Effector memory CD4-positive, alpha-beta T cell (primary cell): ENCODE data around the gene DTX4.
"Not testable (repeated sequence)": the region's sequence is repeated elsewhere in the genome, so short reads cannot be mapped to it uniquely, and the experiment has no call there.

ENCODE experiments used
- DNase-seq, 3 donors: peaks; one replicate each; pipeline ENCODE4 v3.0.0-alpha.2; 2020
- H3K27ac ChIP-seq: 2 replicates; pipeline ENCODE4 v1.7.0; 2013; ENCODE audit warnings: mild to moderate bottlenecking, low read length, moderate library complexity; ENCODE audit not compliant: insufficient read depth, poor library complexity, severe bottlenecking
- H3K27me3 ChIP-seq: replicated peaks from 2 replicates; pipeline ENCODE4 v1.7.0; 2013; ENCODE audit warnings: mild to moderate bottlenecking, low read length; ENCODE audit not compliant: insufficient read depth, control insufficient read depth, poor library complexity, severe bottlenecking
- H3K36me3 ChIP-seq: 2 replicates; pipeline ENCODE4 v1.7.0; 2013; ENCODE audit warnings: mild to moderate bottlenecking, low read length, moderate library complexity; ENCODE audit not compliant: control insufficient read depth, insufficient read depth
- H3K4me1 ChIP-seq: 2 replicates; pipeline ENCODE4 v1.7.0; 2013; ENCODE audit warnings: low read length, mild to moderate bottlenecking; ENCODE audit not compliant: control insufficient read depth, insufficient read depth, poor library complexity, severe bottlenecking
- H3K4me3 ChIP-seq: 2 replicates; pipeline ENCODE4 v1.7.0; 2013; ENCODE audit warnings: low read length, low read depth, mild to moderate bottlenecking; ENCODE audit not compliant: insufficient read depth, poor library complexity, severe bottlenecking
- H3K9me3 ChIP-seq: 2 replicates; pipeline ENCODE4 v1.7.0; 2013; ENCODE audit warnings: mild to moderate bottlenecking, low read length, moderate library complexity; ENCODE audit not compliant: control insufficient read depth
- total RNA-seq, 3 donors: gene quantifications; one replicate each; lab custom pipeline; 2026; lab: John Stamatoyannopoulos, UW

DTX4 gene
- 2.4 to 2.7 (median 2.7) reads per million in 3 donors for total RNA-seq

DNA sequence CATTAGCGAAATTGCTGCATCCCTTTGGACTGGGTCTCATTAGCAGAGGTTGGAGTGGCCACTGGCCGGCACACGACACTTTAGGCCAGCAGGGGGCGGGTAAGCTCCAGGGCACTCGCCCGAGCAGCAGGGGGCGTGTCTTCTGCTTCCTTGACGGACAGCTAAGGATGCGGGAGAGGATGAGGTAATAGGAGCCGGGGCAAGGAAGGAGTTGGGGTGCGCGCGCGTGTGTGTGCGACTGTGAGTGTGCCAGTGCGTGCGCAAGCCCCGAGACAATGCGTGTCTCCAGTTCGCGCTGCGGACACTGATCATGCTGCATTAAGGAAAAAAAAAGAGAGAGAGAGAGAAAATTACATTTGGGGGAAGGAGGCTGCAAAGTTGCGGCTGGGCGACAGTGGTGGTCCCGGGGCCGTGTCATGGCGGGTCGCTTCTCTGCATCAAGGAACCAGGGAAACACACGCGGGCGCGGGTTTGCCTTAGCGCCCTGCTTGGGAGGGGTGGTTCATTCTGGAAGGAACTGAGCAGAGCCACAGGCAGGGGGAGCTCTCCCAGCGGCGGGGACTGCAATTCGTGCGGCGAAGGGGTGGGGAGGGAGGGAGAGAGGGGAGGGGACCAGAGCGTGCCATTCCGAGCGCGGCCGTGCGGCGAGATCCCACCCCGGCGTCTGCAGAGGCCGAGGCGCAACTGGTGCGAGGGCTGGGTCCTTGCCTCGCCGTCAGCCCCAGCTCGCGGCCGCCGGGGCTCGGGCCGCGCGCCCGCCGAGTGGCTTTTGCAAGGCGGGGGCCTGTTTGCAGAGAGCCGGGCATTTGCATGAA is at the start of gene DTX4:
TSS of gene DTX4 (plus strand) at position 625 of the 815 bp plus-strand sequence. CDS start 464 bp downstream, outside the sequence.
- Histone ChIP-seq H3K36me3 (no peaks in the 10 kb centered on the region), H3K4me3 (peak within 1 kb of the TSS; percentile 77), H3K9me3 (no peaks in the 10 kb centered on the region), H3K27ac (peak within 1 kb of the TSS; percentile 65), H3K4me1 (peaks cover 11% of the 10 kb centered on the region), H3K27me3 (no peaks in the 10 kb centered on the region)
- peak; percentile 75 to 86 (median 75) for DNase-seq

DNA sequence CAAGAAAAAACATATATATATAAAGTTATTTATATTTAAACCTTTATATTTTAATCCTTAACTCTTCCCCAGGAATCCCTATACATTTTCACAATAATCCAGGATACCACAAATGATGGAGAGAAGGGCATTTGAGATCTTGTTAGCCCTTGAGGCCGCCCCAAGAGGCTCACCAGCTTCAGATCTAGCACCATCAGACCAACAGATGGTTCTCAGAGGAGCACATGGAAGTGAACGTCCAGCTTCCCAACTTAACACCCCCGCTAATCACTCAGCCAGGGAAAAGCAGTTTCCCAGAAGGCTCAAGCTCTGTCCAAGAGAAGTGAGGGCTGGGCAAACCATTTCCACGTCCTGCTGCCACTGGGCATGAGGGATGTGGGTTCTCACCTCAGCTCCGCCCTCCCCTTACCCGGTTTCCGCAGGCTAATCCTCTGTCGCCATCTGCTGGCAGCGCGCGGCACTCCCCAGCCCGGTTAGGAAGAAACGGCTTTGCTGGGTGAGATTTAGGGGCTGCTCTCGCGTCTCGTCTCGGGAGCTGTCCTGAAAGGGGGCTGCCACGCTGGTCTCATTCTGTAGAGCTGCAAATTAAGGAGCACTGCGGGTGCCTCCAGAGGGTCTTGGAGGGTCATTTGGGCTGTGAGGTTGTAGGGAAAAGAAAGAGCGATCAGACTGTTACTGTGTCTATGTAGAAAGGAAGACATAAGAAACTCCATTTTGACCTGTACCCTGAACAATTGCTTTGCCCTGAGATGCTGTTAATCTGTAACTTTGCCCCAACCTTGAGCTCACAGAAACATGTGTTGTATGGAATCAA is 36.1 kb upstream of the DTX4 start:
- no peak overlapping the region for H3K27ac ChIP-seq
- peak; percentile 70 to 78 (median 72) for DNase-seq
- no peaks in the 10 kb centered on the region for H3K9me3 ChIP-seq
- H3K36me3 ChIP-seq = peaks cover 17% of the 10 kb centered on the region
- H3K4me3 ChIP-seq = no peak overlapping the region
- no peaks in the 10 kb centered on the region for H3K27me3 ChIP-seq
- no peaks in the 10 kb centered on the region for H3K4me1 ChIP-seq

DNA sequence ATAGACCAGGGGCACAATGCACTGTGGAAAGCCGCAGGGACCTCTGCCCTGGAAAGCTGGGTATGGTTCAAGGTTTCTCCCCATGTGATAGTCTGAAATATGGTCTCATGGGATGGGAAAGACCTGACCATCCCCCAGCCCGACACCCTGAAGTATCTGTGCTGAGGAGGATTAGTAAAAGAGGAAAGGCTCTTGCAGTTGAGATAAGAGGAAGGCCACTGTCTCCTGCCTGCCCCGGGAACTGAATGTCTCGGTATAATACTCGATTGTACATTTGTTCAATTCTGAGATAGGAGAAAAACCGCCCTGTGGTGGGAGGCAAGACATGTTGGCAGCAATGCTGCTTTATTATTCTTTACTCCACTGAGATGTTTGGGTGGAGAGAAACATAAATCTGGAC is 35.4 kb upstream of the DTX4 start:
- H3K4me3 ChIP-seq, H3K9me3 ChIP-seq, DNase-seq, H3K4me1 ChIP-seq, H3K27me3 ChIP-seq, H3K27ac ChIP-seq: not testable (repeated sequence)
- H3K36me3 ChIP-seq = peaks cover 13% of the 10 kb centered on the region

DNA sequence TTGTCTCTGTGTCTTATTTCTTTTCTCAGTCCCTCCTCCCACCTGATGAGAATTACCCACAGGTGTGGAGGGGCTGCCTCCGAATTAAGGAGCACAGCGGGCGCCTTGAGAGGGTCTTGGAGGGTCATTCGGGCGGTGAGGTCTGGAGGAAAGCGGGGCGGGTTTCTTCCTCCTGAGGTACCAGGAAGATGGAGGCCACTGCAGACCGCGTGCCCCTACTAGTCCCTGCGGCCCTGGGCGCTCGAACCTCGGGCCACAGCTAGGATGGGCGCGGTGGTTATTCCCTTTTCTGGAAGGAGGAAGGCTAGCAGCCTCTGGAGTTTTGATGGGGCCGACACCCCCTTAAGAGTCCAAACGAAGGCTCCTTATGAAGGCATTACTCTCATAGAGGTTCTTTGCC is 34.7 kb upstream of the DTX4 start:
- Histone ChIP-seq H3K9me3 (no peaks in the 10 kb centered on the region), H3K27ac (no peak overlapping the region), H3K27me3 (no peaks in the 10 kb centered on the region), H3K4me3 (no peak overlapping the region), H3K36me3 (peaks cover 9% of the 10 kb centered on the region), H3K4me1 (no peaks in the 10 kb centered on the region)
- DNase-seq = no peak

DNA sequence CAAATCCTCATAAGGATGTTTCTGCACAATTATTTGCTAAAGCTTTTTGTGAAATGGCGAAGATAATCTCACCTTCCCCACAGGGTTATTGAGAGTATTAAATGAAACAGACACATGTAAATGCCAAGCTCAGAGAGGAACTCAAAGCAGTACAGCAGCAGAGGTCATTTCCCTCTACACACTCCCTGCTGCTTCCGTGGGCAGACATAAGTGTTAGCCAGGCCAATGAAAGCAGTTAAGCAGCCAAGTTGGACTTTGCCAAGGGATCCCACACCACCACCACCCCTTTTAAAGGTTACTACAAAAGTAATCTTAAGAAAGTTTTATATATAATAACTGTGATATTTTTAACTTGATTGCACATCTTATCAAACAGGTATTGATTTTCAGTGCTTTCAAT is 33.3 kb upstream of the DTX4 start:
- peaks cover 6% of the 10 kb centered on the region for H3K4me1 ChIP-seq
- H3K27ac ChIP-seq = no peak overlapping the region
- no peak overlapping the region for H3K4me3 ChIP-seq
- no peaks in the 10 kb centered on the region for H3K27me3 ChIP-seq
- DNase-seq = no peak
- peaks cover 8% of the 10 kb centered on the region for H3K36me3 ChIP-seq
- no peaks in the 10 kb centered on the region for H3K9me3 ChIP-seq

DNA sequence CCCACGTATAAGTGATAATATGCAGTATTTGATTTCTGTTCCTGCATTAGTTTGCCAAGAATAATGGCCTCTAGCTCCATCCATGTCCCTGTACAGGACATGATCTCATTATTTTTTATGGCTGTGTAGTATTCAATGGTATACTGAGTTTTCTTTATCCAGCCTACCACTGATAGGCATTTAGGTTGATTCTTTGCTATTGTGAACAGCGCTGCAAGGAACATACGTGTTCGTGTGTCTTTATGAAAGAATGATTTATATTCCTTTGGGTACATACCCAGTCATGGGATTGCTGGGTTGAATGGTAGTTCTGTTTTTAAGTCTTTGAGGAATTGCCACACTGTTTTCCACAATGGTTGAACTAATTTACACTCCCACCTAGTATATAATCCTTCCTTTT is 30.7 kb upstream of the DTX4 start:
- Histone ChIP-seq H3K36me3 (peaks cover 4% of the 10 kb centered on the region), H3K27me3 (no peaks in the 10 kb centered on the region), H3K9me3 (no peaks in the 10 kb centered on the region), H3K27ac (no peak overlapping the region), H3K4me1 (peaks cover 17% of the 10 kb centered on the region), H3K4me3 (no peak overlapping the region)
- DNase-seq = no peak

DNA sequence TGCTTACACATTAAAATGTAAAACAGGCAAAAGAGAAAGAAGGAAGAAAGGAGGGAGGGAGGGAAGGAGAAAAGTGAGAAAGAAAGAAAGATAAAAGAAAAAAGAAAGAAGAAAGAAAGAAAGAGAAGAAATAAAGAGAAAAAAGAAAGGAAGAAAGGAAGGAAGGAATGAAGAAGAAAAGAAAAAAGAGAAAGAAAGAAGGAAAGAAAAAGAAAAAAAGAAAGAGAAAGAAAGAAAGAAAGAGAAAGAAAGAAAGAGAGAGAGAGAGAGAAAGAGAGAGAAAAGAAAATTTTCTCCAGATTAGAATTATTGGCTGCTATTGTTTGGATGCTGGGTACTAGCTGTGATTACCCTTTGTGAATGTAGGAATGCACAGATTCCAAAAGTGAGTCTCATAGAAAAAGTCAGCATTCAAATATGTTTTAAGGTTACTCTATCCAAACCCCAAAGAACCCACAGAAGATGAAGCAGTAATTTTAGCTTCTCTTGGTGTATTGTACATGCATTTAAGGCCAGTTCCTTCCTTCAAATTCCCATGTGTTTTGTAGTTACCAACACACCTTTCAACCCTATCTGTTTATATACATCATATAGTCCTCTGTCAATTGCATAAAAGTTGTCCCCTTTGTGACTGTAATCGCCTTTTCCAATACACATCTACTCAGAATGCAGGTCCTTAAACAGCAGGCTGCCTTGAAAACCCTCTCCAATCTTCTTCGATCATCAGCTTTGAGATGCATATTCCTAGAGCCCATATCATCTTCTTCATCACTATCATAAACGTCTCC is 30.1 kb upstream of the DTX4 start:
- Histone ChIP-seq H3K36me3 (peaks cover 4% of the 10 kb centered on the region), H3K27ac (peak overlapping the region; percentile 91), H3K27me3 (no peaks in the 10 kb centered on the region), H3K4me3 (peak overlapping the region; percentile 96), H3K4me1 (peaks cover 17% of the 10 kb centered on the region), H3K9me3 (no peaks in the 10 kb centered on the region)
- no peak for DNase-seq

DNA sequence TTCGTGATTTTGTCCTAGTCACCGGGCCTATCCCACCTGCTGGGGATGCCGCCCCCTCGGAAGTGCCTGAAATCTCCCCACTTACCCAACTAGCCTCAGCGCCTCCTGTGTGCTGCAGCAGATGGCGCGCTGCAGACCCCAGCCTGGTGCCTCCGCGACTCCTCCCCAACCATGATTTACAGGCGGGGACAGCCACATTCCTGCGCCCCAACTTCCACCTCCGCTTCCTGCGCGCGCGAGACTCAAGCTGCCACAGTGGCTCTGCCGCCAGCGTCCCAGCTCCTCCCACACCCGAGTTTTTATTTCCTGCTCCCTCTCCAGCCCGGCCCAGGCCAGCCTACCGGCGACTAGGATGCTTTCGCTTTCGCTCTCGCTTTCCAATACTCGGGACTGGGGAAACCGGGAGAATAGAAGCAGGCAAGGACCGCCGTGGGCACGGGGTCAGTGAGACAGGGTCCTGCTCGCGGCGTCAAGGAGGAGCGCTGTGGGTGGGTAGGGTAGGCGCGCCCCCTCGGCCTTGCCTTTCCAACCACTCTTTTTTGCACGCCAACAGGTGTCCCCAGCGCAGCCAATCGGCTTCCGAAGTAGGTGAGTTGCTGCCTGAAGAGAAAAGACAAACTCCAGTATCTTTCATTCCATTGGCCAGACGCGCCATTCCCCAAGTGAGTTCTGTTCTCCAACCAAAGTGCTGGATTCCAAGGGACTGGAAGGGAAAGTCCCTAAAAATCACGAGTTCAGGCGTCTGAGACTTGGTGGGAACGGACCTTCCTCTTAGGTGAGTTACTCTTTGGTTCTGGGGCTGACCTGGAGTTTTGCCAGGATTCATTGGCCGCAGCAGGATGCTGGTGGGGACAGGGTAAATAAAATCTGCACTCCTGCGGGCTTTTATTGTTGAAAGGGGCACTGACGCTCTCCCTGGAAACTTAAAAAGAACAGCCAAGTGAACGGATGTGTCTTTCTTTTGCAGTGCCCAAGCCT is 29.1 kb upstream of the DTX4 start, which contains the start of gene FAM111A:
TSS of gene FAM111A (plus strand) at position 327 of the 978 bp plus-strand sequence. CDS start 6,017 bp downstream, outside the sequence.
- DNase-seq = peak; percentile 79 to 86 (median 85)
- Histone ChIP-seq H3K9me3 (no peaks in the 10 kb centered on the region), H3K27ac (peak within 1 kb of the TSS; percentile 91), H3K36me3 (peaks cover 2% of the 10 kb centered on the region), H3K4me1 (peaks cover 17% of the 10 kb centered on the region), H3K27me3 (no peaks in the 10 kb centered on the region), H3K4me3 (peak within 1 kb of the TSS; percentile 96)

DNA sequence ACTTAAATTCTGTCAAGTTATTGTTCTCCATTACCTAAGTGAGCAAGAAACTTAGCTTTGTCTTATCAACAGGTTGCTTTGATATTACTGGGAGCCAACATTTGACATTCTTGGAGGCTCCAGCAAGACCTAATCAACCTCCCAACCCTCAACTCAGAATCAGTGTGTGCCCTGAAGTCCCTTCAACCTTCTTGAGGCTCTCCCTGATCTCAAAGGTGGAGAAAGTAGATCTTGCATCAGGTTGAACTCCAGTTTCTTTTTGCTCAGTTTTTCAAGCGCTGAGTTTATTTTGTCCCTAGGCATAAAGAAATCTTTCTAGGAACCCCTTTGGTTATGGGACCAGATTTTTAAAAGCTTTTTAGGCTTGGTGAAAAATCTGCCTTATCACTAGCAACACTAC is 27.8 kb upstream of the DTX4 start:
- Histone ChIP-seq H3K36me3 (no peaks in the 10 kb centered on the region), H3K4me1 (peaks cover 17% of the 10 kb centered on the region), H3K9me3 (no peaks in the 10 kb centered on the region), H3K27me3 (no peaks in the 10 kb centered on the region), H3K4me3 (peak overlapping the region; percentile 94), H3K27ac (peak overlapping the region; percentile 91)
- DNase-seq = no peak
